T-helper 1 cell treated with Interleukin-12 subunit alpha and Interleukin-12 subunit beta and Interleukin-4 antibody, amounts not matched to agents 30 ng/mL and 1 ng/mL, for 36 hours (primary cell): ENCODE measurements around the gene CNPY4. TPM values are rescaled to one million over a fixed set of nuclear protein-coding genes. Genes with fewer than 3 reads are reported as not detected.

Experiments used
- intact Hi-C: fragments of 100-400 bp; cut with micrococcal nuclease; formaldehyde crosslinking; loops from one replicate; pipeline ENCODE4 v1.15.1; 2024
- total RNA-seq: library from RNA; stranded (reverse); gene quantifications from 2 replicates; pipeline ENCODE4 v1.2.3, GENCODE V29; 2022

Gene CNPY4, protein sequence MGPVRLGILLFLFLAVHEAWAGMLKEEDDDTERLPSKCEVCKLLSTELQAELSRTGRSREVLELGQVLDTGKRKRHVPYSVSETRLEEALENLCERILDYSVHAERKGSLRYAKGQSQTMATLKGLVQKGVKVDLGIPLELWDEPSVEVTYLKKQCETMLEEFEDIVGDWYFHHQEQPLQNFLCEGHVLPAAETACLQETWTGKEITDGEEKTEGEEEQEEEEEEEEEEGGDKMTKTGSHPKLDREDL
- 37.0 and 39.5 TPM in 2 replicates for total RNA-seq

DNA sequence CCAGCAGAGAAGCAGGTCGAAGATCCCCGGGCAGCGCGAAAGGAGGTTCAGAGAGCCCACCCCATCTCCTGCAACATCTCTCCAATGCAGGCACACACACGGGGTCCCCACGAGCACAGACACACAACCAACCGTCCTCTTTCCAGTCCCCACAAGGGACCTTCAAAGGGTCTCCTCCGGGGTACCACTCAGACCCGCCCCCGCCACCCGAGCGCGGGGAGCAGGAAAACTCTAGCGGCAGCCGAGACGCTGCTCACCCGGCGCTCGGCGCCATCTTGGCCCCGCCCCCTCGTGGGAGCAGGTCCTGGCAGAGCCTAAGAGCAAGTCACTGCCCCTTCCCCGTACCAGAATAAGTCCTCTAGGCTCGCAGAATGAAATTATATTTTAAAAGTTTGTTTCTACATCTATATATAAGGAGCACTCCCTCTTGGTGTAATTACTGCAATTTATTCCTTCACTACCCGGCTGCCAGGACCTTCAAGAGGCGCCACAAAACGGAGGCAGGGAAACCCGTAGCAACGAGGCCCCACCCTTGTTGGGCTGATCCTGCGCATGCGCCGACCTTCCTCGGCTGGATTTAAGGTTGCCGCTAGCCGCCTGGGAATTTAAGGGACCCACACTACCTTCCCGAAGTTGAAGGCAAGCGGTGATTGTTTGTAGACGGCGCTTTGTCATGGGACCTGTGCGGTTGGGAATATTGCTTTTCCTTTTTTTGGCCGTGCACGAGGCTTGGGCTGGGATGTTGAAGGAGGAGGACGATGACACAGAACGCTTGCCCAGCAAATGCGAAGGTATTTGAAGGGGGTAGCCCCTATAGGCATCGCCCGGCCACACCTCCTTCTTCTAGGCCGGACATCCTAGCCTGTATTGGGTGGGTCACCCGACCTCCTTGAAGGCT is at the start of gene CNPY4, which contains the start of gene TAF6:
TSS of gene CNPY4 (plus strand) at position 563 of the 898 bp plus-strand sequence. CDS start at position 674, 111 bp downstream.
TSS of gene TAF6 (minus strand) at position 287 of the 898 bp plus-strand sequence. CDS start 5,149 bp downstream, outside the sequence.
- intact Hi-C loops, result loop anchor here (1.0 to 2.0 kb wide), 10 partner anchors 8 to 467 kb away; partner anchors contain the start of genes AGFG2, AP4M1, COPS6 and FBXO24

DNA sequence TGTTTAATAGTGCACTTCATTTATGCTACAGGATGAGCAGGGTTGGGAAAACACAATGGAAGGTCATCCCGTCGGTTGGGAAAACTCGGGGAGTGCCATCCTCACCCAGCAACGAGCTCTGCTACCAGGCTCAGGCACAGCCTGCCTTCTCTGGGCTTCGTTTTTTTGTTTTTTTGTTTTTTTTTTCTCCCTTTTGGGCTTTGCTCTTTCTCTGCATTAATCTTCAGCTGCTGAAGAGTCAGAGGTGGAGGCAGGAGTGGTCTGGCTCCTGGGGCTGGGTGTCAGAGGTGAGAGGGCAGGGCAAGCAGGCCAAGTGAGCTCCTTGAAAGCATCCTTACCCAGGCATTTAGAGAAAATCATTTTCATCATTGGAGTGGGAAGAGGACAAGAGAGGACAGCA is 49.4 kb upstream of the CNPY4 start:
- intact Hi-C loops, result no loop called here

GRCh38 chr7:100071018-100071723 is 48.3 kb upstream of the CNPY4 start:
- intact Hi-C loops, result no loop called here

GRCh38 chr7:100072462-100072861 is 47.0 kb upstream of the CNPY4 start:
- intact Hi-C loops, result no loop called here

DNA sequence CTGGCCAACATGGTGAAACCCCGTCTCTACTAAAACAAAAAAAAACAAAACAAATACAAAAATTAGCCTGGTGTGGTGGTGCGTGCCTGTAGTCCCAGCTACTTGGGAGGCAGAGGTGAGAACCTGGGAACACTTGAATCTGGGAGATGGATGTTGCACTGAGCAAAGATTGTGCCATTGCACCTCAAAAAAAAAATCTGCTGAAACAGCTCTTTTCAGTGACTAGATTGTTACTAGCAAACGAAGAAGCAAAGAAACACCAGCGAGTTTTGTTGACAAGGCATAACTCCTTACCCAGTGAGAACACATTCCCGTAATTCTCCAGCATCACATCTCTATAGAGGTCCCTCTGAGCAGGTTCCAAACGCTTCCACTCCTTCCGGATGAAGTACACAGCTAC is 44.6 kb upstream of the CNPY4 start:
- intact Hi-C loops, result no loop called here

DNA sequence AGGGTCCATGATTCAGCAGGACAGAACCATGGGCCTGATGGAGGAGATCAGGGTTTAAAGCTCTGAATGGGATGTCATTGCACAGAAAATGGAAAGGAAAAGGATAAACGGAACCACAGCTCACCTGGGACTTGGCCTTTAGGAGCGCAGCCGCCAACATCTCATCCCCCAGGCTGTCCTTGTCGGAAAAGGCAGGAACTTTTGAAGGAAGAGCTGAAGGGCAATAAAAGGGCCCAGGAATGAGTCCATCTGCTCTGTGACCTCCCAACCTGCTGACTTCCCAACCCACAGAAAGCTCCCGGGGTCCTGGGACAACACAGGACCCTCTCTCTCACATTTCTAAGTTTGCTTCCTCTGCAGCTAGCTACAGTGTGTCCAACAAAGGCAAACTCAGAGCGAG is 44.0 kb upstream of the CNPY4 start:
- intact Hi-C loops, result no loop called here

- intact Hi-C loops, result no loop called here
These were observed 42.2 kb upstream of the CNPY4 start for GRCh38 chr7:100077205-100077604.

DNA sequence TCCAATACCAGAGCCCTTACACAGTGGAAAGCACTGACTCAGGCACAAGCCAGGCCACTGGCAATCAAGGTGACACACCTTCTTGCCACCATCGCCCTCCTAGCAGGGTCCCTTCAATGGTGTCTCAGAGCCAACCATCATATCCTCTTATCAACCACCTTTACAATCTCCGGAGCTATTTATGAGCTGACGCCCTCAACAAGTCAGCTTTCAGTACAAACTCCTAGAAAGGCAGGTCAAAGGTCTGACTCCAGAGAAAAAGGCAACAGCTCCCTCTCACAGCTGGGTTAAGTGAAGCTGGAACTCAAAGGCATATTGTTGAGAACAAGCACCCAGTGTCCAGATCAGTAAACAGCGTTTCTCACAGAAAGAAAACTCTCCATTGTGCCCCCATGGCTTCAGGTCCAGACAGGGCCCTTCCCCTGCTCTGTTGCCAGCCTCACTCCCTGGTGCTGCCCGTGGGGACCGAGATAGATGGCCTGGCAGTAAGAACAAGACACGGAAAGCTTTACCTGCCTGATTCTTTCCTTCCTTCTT is 40.3 kb upstream of the CNPY4 start:
- intact Hi-C loops, result no loop called here

GRCh38 chr7:100080907-100081534 is 38.4 kb upstream of the CNPY4 start:
- intact Hi-C loops, result loop anchor here (1.0 to 10.0 kb wide), 10 partner anchors 20 to 674 kb away; partner anchors contain the start of genes AP4M1, BUD31, CNPY4 and GNB2

DNA sequence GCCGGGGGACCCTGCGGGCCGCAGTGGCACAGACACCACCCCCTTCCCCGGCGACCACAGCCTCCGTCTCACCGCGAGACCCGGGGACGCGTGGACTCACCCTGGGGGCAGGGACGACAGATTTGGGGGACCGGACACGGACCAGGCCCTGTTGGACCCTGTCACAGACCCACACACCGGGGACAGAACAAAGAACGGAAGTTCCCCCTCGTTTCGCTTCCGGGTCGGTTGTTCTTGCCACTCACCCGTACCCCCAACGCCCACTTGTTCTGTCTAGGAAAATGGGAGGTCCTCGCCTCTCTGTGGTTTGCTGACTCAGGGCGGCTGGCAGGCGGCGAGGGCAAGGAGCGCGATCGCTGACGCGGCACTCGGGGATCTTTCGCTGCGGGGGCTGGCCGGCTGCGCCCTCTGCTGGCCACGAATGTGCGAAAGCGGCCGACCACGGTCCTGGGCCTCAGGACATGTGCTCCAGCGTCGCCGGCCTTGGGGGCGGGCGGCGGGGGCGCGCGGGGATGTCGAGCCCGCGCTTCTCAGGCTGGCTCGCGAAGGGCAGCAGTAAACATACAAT is 37.8 kb upstream of the CNPY4 start, which contains the start of gene ZNF3:
TSS of gene ZNF3 (minus strand) at position 189 of the 568 bp plus-strand sequence. CDS start 4,366 bp downstream, outside the sequence.
- intact Hi-C loops, result loop anchor here (1.0 to 10.0 kb wide), 11 partner anchors 20 to 674 kb away; partner anchors contain the start of genes AP4M1, BUD31, CNPY4 and GNB2

GRCh38 chr7:100082978-100083377 is 36.5 kb upstream of the CNPY4 start:
- intact Hi-C loops, result loop anchor here (1.0 to 10.0 kb wide), 3 partner anchors 43 to 676 kb away; partner anchors contain the start of genes BUD31, GNB2, MBLAC1 and PDAP1

DNA sequence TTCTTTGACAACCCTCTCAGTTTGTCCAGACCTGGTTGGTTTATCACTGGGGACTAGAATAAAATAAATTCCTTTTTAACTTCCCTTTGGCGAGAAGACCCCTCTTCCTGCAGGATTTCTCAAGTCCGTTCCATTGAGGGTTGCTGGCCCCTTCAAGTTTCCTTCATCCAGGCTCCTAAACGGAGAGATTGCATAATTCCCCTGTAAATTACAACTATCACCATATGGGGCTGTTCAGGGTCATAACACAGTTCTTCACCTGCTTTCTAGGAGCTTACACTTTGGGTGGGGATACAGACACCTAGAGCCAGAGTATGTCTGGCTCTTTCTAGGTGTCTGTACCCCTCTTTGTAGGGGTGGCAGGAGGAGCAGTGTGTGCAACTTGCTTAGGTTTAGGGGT is 33.9 kb upstream of the CNPY4 start:
- intact Hi-C loops, result loop anchor here (10.0 kb wide), 1 partner anchor 589 kb away; the partner anchor contains the start of gene GNB2

GRCh38 chr7:100087055-100087750 is 32.2 kb upstream of the CNPY4 start:
- intact Hi-C loops, result loop anchor here (10.0 kb wide), 1 partner anchor 588 kb away; the partner anchor contains the start of gene GNB2

- intact Hi-C loops, result loop anchor here (1.0 to 10.0 kb wide), 2 partner anchors 31 to 587 kb away; partner anchors contain the start of genes CNPY4, GNB2 and TAF6
These were observed 31.3 kb upstream of the CNPY4 start for GRCh38 chr7:100088095-100088620.

- intact Hi-C loops, result loop anchor here (1.0 to 10.0 kb wide), 3 partner anchors 11 to 586 kb away; partner anchors contain the start of genes CNPY4, GNB2 and TAF6
These were observed 30.6 kb upstream of the CNPY4 start, which contains the start of gene COPS6 for GRCh38 chr7:100088621-100089457. TSS of gene COPS6 (plus strand) at chr7:100088969. CDS start at chr7:100088991, 22 bp downstream.

DNA sequence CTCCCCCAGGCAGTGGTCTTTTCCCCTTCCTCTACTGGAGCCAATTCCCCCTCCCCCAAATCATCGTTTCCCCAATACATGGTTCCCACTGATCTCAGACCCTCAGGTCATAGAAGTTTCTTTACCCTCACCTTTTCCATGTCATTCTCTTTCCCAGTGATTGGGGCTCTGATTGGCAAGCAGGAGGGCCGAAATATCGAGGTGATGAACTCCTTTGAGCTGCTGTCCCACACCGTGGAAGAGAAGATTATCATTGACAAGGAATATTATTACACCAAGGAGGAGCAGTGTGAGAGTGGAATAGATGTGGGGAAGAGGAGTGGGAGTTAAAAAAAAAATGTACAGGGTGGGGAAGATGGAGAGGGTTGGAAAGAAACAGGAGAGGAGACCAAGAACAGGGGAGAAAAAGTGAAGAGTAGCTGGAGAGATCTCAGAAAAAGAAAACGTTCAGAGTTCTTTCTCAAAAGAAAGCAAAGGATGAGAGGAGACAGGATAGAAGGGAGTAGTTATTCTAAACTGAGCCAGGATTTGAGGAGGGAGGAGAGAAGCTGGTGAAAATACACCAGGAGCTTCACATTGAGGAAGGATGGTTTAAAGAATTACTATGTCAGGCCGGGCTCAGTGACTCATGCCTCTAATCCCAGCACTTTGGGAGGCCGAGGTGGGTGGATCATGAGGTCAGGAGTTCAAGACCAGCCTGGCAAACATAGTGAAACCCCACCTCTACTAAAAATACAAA is 29.8 kb upstream of the CNPY4 start:
- intact Hi-C loops, result loop anchor here (1.0 to 10.0 kb wide), 2 partner anchors 11 to 585 kb away; partner anchors contain the start of gene GNB2
